ENCODE measurements around the gene CYBRD1. TPM values are rescaled to one million over a fixed set of nuclear protein-coding genes. Genes with fewer than 3 reads are reported as not detected.

Gene CYBRD1
- total RNA-seq, 1 experiment from 2014 or later = 7.9 TPM

DNA sequence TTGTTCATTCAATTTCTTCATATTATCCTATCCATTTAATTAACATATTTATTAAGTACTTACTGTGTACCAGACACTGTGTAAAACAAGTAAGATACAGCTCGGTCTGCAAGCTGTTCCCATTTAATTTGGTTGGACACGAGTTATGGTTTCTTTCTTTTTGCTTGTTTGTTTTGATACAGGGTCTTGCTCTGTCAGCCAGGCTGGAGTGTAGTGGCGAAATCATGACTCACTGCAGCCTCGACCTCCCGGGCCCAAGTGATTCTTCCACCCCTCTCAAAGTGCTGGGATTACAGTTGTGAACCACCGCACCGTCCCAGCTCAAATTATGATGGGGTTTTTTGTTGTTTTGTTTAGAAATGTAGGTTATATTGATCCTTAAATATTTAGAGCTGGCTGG is 9.0 kb downstream of the CYBRD1 start (continued):
- TF ChIP-seq PREB (CRISPR knock-in tag; IDR thresholded peaks at IDR 0.05; ENCODE audit: borderline replicate concordance) = no peak

DNA sequence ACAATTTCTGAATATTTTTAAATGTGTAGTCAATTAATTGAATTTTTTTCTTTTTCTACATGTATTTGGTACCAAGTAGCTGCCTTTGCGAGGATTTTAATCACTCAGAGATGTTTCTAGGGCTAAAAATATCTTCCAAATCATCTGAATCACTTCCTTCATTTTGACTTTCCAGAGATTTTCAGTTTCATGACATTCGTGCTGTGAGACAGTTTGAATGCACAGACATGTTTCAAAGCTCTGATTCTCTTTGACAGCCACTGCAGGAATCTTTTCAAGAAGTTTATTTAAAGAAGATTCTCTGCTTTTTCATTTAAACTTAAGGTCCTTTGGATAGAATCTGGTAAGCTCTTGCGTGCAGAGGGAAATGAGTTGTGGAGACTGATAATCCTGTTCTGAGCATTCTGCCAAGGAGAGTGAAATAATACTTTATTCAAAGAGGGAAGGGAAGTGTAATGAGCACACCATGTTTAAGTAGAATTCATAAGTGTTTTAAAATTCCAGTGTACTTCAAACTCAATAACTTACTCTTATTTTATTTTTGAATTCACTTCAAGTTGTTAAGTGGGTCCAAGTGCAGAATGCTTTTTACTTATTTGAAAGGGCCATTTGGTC is 9.7 kb downstream of the CYBRD1 start:
- no peaks in the 10 kb centered on the region for H3K4me1 Mint-ChIP-seq
- ATAC-seq = no peak
- H3K4me3 Mint-ChIP-seq = no peak overlapping the region
- CTCF ChIA-PET = interaction anchor here (0.9 to 1.2 kb wide), 2 partner anchors 9 to 544 kb away, joined by 4 read pairs; no protein-coding TSS in a partner anchor
- no peak for TF ChIP-seq ETV6 (CRISPR knock-in tag; IDR thresholded peaks at IDR 0.05)
- TF ChIP-seq, protein P1, sequence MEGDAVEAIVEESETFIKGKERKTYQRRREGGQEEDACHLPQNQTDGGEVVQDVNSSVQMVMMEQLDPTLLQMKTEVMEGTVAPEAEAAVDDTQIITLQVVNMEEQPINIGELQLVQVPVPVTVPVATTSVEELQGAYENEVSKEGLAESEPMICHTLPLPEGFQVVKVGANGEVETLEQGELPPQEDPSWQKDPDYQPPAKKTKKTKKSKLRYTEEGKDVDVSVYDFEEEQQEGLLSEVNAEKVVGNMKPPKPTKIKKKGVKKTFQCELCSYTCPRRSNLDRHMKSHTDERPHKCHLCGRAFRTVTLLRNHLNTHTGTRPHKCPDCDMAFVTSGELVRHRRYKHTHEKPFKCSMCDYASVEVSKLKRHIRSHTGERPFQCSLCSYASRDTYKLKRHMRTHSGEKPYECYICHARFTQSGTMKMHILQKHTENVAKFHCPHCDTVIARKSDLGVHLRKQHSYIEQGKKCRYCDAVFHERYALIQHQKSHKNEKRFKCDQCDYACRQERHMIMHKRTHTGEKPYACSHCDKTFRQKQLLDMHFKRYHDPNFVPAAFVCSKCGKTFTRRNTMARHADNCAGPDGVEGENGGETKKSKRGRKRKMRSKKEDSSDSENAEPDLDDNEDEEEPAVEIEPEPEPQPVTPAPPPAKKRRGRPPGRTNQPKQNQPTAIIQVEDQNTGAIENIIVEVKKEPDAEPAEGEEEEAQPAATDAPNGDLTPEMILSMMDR (IDR thresholded peaks at IDR 0.05) = no peak
- TF ChIP-seq, protein P2, sequence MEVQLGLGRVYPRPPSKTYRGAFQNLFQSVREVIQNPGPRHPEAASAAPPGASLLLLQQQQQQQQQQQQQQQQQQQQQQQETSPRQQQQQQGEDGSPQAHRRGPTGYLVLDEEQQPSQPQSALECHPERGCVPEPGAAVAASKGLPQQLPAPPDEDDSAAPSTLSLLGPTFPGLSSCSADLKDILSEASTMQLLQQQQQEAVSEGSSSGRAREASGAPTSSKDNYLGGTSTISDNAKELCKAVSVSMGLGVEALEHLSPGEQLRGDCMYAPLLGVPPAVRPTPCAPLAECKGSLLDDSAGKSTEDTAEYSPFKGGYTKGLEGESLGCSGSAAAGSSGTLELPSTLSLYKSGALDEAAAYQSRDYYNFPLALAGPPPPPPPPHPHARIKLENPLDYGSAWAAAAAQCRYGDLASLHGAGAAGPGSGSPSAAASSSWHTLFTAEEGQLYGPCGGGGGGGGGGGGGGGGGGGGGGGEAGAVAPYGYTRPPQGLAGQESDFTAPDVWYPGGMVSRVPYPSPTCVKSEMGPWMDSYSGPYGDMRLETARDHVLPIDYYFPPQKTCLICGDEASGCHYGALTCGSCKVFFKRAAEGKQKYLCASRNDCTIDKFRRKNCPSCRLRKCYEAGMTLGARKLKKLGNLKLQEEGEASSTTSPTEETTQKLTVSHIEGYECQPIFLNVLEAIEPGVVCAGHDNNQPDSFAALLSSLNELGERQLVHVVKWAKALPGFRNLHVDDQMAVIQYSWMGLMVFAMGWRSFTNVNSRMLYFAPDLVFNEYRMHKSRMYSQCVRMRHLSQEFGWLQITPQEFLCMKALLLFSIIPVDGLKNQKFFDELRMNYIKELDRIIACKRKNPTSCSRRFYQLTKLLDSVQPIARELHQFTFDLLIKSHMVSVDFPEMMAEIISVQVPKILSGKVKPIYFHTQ (CRISPR knock-in tag; IDR thresholded peaks at IDR 0.05) = no peak
- TF ChIP-seq GRHL2 (CRISPR knock-in tag; IDR thresholded peaks at IDR 0.05; ENCODE audit: insufficient replicate concordance, severe bottlenecking) = no peak
- TF ChIP-seq ATF6 (CRISPR knock-in tag; IDR thresholded peaks at IDR 0.05) = no peak
- TF ChIP-seq KAT7 (CRISPR knock-in tag; IDR thresholded peaks at IDR 0.05; ENCODE audit: borderline replicate concordance) = no peak
- no peak for TF ChIP-seq SP1 (CRISPR knock-in tag; conservative IDR thresholded peaks at IDR 0.05)
- TF ChIP-seq, protein P3, sequence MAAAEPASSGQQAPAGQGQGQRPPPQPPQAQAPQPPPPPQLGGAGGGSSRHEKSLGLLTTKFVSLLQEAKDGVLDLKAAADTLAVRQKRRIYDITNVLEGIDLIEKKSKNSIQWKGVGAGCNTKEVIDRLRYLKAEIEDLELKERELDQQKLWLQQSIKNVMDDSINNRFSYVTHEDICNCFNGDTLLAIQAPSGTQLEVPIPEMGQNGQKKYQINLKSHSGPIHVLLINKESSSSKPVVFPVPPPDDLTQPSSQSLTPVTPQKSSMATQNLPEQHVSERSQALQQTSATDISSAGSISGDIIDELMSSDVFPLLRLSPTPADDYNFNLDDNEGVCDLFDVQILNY (CRISPR knock-in tag; IDR thresholded peaks at IDR 0.05) = no peak
- TF ChIP-seq, protein P4, sequence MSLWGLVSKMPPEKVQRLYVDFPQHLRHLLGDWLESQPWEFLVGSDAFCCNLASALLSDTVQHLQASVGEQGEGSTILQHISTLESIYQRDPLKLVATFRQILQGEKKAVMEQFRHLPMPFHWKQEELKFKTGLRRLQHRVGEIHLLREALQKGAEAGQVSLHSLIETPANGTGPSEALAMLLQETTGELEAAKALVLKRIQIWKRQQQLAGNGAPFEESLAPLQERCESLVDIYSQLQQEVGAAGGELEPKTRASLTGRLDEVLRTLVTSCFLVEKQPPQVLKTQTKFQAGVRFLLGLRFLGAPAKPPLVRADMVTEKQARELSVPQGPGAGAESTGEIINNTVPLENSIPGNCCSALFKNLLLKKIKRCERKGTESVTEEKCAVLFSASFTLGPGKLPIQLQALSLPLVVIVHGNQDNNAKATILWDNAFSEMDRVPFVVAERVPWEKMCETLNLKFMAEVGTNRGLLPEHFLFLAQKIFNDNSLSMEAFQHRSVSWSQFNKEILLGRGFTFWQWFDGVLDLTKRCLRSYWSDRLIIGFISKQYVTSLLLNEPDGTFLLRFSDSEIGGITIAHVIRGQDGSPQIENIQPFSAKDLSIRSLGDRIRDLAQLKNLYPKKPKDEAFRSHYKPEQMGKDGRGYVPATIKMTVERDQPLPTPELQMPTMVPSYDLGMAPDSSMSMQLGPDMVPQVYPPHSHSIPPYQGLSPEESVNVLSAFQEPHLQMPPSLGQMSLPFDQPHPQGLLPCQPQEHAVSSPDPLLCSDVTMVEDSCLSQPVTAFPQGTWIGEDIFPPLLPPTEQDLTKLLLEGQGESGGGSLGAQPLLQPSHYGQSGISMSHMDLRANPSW (CRISPR knock-in tag; conservative IDR thresholded peaks at IDR 0.05; ENCODE audit: low read depth) = no peak
- TF ChIP-seq, protein P5, sequence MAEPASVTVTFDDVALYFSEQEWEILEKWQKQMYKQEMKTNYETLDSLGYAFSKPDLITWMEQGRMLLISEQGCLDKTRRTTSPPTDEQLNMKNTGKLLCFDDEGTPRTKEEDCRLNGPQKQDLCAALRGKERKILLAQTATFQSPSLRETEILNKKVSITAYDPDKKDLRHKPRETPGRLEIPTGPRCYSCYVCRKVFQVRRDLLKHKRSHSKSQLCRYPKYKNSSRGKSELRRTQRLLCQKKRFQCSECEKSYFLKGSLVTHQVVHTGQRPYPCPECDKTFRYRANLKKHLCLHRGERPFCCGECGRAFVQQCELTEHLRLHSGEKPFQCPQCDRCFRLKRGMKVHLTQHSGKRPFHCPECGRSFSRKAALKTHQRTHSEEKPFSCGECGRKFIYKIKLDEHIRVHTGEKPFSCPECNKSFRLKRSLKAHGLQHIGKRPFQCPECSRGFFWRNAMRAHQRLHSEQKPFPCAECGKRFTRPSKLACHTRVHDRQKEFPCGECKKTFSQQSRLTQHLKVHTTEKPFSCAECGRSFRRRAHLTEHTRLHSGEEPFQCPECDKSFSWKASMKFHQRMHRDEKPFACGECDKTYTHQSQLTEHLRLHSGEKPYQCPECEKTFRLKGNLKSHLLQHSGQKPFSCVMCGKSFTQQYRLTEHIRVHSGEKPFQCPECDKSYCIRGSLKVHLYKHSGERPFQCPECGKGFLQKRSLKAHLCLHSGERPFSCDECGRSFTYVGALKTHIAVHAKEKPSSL (CRISPR knock-in tag; conservative IDR thresholded peaks at IDR 0.05) = no peak
- TF ChIP-seq MLX (CRISPR knock-in tag; IDR thresholded peaks at IDR 0.05) = no peak
- no peak for TF ChIP-seq ERG (CRISPR knock-in tag; IDR thresholded peaks at IDR 0.05)
- no peak for TF ChIP-seq ZNF423 (CRISPR knock-in tag; IDR thresholded peaks at IDR 0.05)
- H3K36me3 Mint-ChIP-seq = peaks cover 5% of the 10 kb centered on the region
- H3K27me3 Mint-ChIP-seq (ENCODE audit: low read depth) = no peaks in the 10 kb centered on the region
- DNase-seq (ENCODE audit: low spot score) = no peak
- POLR2A ChIA-PET = no interaction called here
- H3K9me3 Mint-ChIP-seq = peaks cover 8% of the 10 kb centered on the region
- no peak overlapping the region for H3K27ac Mint-ChIP-seq

All from WTC11 (cell line).